ENCODE measurements around the gene PLCB1.
"Not testable (repeated sequence)": the region's sequence is repeated elsewhere in the genome, so short reads cannot be mapped to it uniquely, and the experiment has no call there.

Gene PLCB1

GRCh38 chr20:8602389-8603116 lies 470.5 kb downstream of the PLCB1 start:
- DNase-seq (ENCODE audit: low read depth in 2 of 2), result no peak

GRCh38 chr20:8608470-8608869 lies 476.4 kb downstream of the PLCB1 start:
- no peak for DNase-seq (ENCODE audit: low read depth in 2 of 2)

GRCh38 chr20:8616792-8617191 lies 484.7 kb downstream of the PLCB1 start:
- DNase-seq (ENCODE audit: low read depth in 2 of 2), result no peak

- no peak for DNase-seq (ENCODE audit: low read depth in 2 of 2)
Measured at GRCh38 chr20:8621001-8621400, 488.9 kb downstream of the PLCB1 start.

- no peak for DNase-seq (ENCODE audit: low read depth in 2 of 2)
Measured at GRCh38 chr20:8624046-8624445, 492.0 kb downstream of the PLCB1 start.

- DNase-seq (ENCODE audit: low read depth in 2 of 2), result no peak
Measured at GRCh38 chr20:8624616-8625015, 492.6 kb downstream of the PLCB1 start.

- DNase-seq (ENCODE audit: low read depth in 2 of 2), result no peak
Measured at GRCh38 chr20:8627340-8628004, 495.4 kb downstream of the PLCB1 start.

GRCh38 chr20:8631271-8631670 lies 499.2 kb downstream of the PLCB1 start:
- DNase-seq (ENCODE audit: low read depth in 2 of 2), result no peak

GRCh38 chr20:8633366-8633765 lies 501.3 kb downstream of the PLCB1 start:
- no peak for DNase-seq (ENCODE audit: low read depth in 2 of 2)

GRCh38 chr20:8635048-8635572 lies 503.0 kb downstream of the PLCB1 start:
- no peak for DNase-seq (ENCODE audit: low read depth in 2 of 2)

- no peak for DNase-seq (ENCODE audit: low read depth in 2 of 2)
Measured at GRCh38 chr20:8635837-8636236, 503.8 kb downstream of the PLCB1 start.

GRCh38 chr20:8639112-8639778 lies 507.2 kb downstream of the PLCB1 start:
- no peak for DNase-seq (ENCODE audit: low read depth in 2 of 2)

- DNase-seq (ENCODE audit: low read depth in 2 of 2), result no peak
Measured at GRCh38 chr20:8640461-8640860, 508.4 kb downstream of the PLCB1 start.

GRCh38 chr20:8642247-8642646 lies 510.2 kb downstream of the PLCB1 start:
- no peak for DNase-seq (ENCODE audit: low read depth in 2 of 2)

- DNase-seq (ENCODE audit: low read depth in 2 of 2), result not testable (repeated sequence)
Measured at GRCh38 chr20:8644468-8644867, 512.4 kb downstream of the PLCB1 start.

- no peak for DNase-seq (ENCODE audit: low read depth in 2 of 2)
Measured at GRCh38 chr20:8645326-8645725, 513.3 kb downstream of the PLCB1 start.

- no peak for DNase-seq (ENCODE audit: low read depth in 2 of 2)
Measured at GRCh38 chr20:8646033-8646441, 514.0 kb downstream of the PLCB1 start.

- no peak for DNase-seq (ENCODE audit: low read depth in 2 of 2)
Measured at GRCh38 chr20:8646716-8647115, 514.6 kb downstream of the PLCB1 start.

- DNase-seq (ENCODE audit: low read depth in 2 of 2), result no peak
Measured at GRCh38 chr20:8647961-8648441, 515.9 kb downstream of the PLCB1 start.

GRCh38 chr20:8648466-8648865 lies 516.4 kb downstream of the PLCB1 start:
- DNase-seq (ENCODE audit: low read depth in 2 of 2), result no peak

GRCh38 chr20:8652396-8652795 lies 520.3 kb downstream of the PLCB1 start:
- DNase-seq (ENCODE audit: low read depth in 2 of 2), result no peak

GRCh38 chr20:8654486-8654885 lies 522.4 kb downstream of the PLCB1 start:
- no peak for DNase-seq (ENCODE audit: low read depth in 2 of 2)

- DNase-seq (ENCODE audit: low read depth in 2 of 2), result no peak
Measured at GRCh38 chr20:8656335-8656734, 524.3 kb downstream of the PLCB1 start.

Data from stimulated activated CD4-positive, alpha-beta T cell treated with anti-CD3 and anti-CD28 coated beads, Interleukin-15, amount 100 ng/mL, for 48 hours (primary cell).